Fibroblast of lung (primary cell): Measurements from ENCODE around the gene PTPN14.

Source experiments
- CTCF ChIP-seq, 2 donors: IDR thresholded peaks in 1 of 2; conservative IDR thresholded peaks in 1 of 2; 1 replicate in 1 of 2; 2 replicates in 1 of 2; pipeline ENCODE4 v1.5.1; 2011 to 2012; ENCODE audit warnings: low read length in 2 of 2, control low read depth in 1 of 2, inconsistent platforms in 1 of 2, low read depth in 1 of 2, mild to moderate bottlenecking in 1 of 2
- EZH2 ChIP-seq: IDR thresholded peaks from 2 replicates; pipeline ENCODE4 v1.5.1; 2012; ENCODE audit warnings: low read length, control low read depth, mild to moderate bottlenecking; ENCODE audit errors: missing control alignments

GRCh38 chr1:214549604-214550003, 1.8 kb downstream of the PTPN14 start:
- TF ChIP-seq EZH2 (no peak), CTCF (conservative IDR thresholded peaks at IDR 0.05 in 1 of 2, IDR thresholded peaks at IDR 0.05 in 1 of 2; ENCODE audit: low read depth in 1 of 2, low read length in 2 of 2) (no peak)
